HCT116 (cell line): ENCODE data around the gene SGMS1. TPM values are rescaled to one million over a fixed set of nuclear protein-coding genes. Genes with fewer than 3 reads are reported as not detected.
"Not testable (repeated sequence)": the region's sequence is repeated elsewhere in the genome, so short reads cannot be mapped to it uniquely, and the experiment has no call there.

Experiments used
- ATAC-seq: fragments of 200-7000 bp; cut with Tn5 transposase; 2 replicates; pipeline ENCODE4 v1.9.1; 2020; ENCODE audit warnings: mild to moderate bottlenecking, moderate library complexity
- BruUV-seq: library from RNA; stranded (reverse); fragments of 400-500 nt; replicated peaks from 2 replicates; lab custom pipeline; 2021; lab: Mats Ljungman, UMichigan
- CTCF ChIA-PET: fragments of 300-600 bp; sonication (Branson Sonifier 250); formaldehyde crosslinking; loops from one replicate; lab custom pipeline; 2021; ENCODE audit warnings: antibody characterized with exemption; lab: Charles Lee
- POLR2A ChIA-PET: fragments of 300-600, 350-600 bp; sonication (Branson Sonifier 250); formaldehyde crosslinking; loops from one replicate; lab custom pipeline; 2021; ENCODE audit warnings: antibody characterized with exemption; lab: Charles Lee
- RAD21 ChIA-PET, 2 experiments: fragments of 300-600 bp; sonication (Branson Sonifier 250); formaldehyde crosslinking; loops; one replicate each; lab custom pipeline; 2023; ENCODE audit warnings: low total read pairs in 2 of 2; ENCODE audit not compliant: uncharacterized antibody in 2 of 2, unreplicated experiment in 2 of 2, low non-redundant PET in 1 of 2; lab: Charles Lee
- DNase-seq: peaks from one replicate; pipeline ENCODE4 v3.0.0-alpha.2; 2010; ENCODE audit warnings: low read depth, low spot score
- H2AFZ ChIP-seq: fragments of 200-600 bp; shearing (Covaris generic), sonication (generic); 2 replicates; pipeline ENCODE4 v1.6.1; 2017; ENCODE audit warnings: low read depth, mixed run types, mixed read lengths, antibody characterized with exemption, low read length; ENCODE audit not compliant: poor library complexity, severe bottlenecking
- H3K27ac ChIP-seq: 2 replicates; pipeline ENCODE4 v1.5.1; 2012; ENCODE audit warnings: low read depth, low read length
- H3K27me3 ChIP-seq: fragments of 200-600 bp; sonication (generic); 2 replicates; pipeline ENCODE4 v1.6.1; 2016; ENCODE audit warnings: mixed run types, low read length, mixed read lengths; ENCODE audit not compliant: insufficient read depth
- H3K36me3 ChIP-seq, 2 experiments: fragments of 200-500 bp in 1 of 2; fragments of 200-600 bp in 1 of 2; sonication (Bioruptor generic) in 1 of 2; sonication (generic) in 1 of 2; 2 replicates each; pipeline versions ENCODE4 v1.5.1 to v1.6.1; 2014 to 2016; ENCODE audit warnings: low read length in 2 of 2, inconsistent platforms in 1 of 2, mixed read lengths in 1 of 2, mixed run types in 1 of 2; ENCODE audit not compliant: insufficient read depth in 2 of 2, control insufficient read depth in 1 of 2
- H3K4me1 ChIP-seq, 2 experiments: fragments of 200-600 bp in 1 of 2; sonication (generic) in 1 of 2; 2 replicates each; pipeline versions ENCODE4 v1.5.1 to v1.6.1; 2012 to 2017; ENCODE audit warnings: low read length in 2 of 2, inconsistent platforms in 1 of 2, mild to moderate bottlenecking in 1 of 2, mixed read lengths in 1 of 2, mixed run types in 1 of 2, moderate library complexity in 1 of 2; ENCODE audit not compliant: insufficient read depth in 2 of 2, control insufficient read depth in 1 of 2
- H3K4me2 ChIP-seq: fragments of 200-600 bp; sonication (generic); 2 replicates; pipeline ENCODE4 v1.6.1; 2017; ENCODE audit warnings: mixed run types, low read length, mixed read lengths
- H3K4me3 ChIP-seq, 2 experiments: fragments of 200-600 bp in 1 of 2; sonication (generic) in 1 of 2; replicated peaks in 1 of 2; 2 replicates each; pipeline ENCODE4 v1.5.1; 2011 to 2016; ENCODE audit warnings: low read length in 2 of 2, control low read depth in 1 of 2, low read depth in 1 of 2, mild to moderate bottlenecking in 1 of 2, mixed read lengths in 1 of 2, mixed run types in 1 of 2
- H3K79me2 ChIP-seq: fragments of 200-600 bp; sonication (generic); 2 replicates; pipeline ENCODE4 v1.6.1; 2017; ENCODE audit warnings: mild to moderate bottlenecking, mixed run types, low read length, moderate library complexity, mixed read lengths; ENCODE audit not compliant: insufficient read depth
- H3K9ac ChIP-seq: fragments of 200-600 bp; sonication (generic); 2 replicates; pipeline ENCODE4 v1.6.1; 2016; ENCODE audit warnings: low read length, mixed read lengths
- H3K9me2 ChIP-seq: fragments of 200-600 bp; sonication (generic), shearing (Covaris generic); 2 replicates; pipeline ENCODE4 v1.6.1; 2017; ENCODE audit warnings: mixed run types, mild to moderate bottlenecking, moderate library complexity; ENCODE audit not compliant: insufficient read depth
- H3K9me3 ChIP-seq, 2 experiments: fragments of 200-500 bp in 1 of 2; fragments of 200-600 bp in 1 of 2; sonication (Bioruptor generic) in 1 of 2; sonication (generic) in 1 of 2; 2 replicates each; pipeline ENCODE4 v1.6.1; 2014 to 2017; ENCODE audit warnings: low read length in 2 of 2, mixed read lengths in 2 of 2, inconsistent platforms in 1 of 2, low read depth in 1 of 2, mild to moderate bottlenecking in 1 of 2, mixed run types in 1 of 2, moderate library complexity in 1 of 2; ENCODE audit not compliant: control insufficient read depth in 1 of 2, insufficient read depth in 1 of 2
- H4K20me1 ChIP-seq: fragments of 200-600 bp; sonication (generic), shearing (Covaris generic); 2 replicates; pipeline ENCODE4 v1.6.1; 2017; ENCODE audit warnings: mixed run types, mild to moderate bottlenecking, moderate library complexity; ENCODE audit not compliant: insufficient read depth
- EZH2 ChIP-seq: fragments of 200-600 bp; sonication (generic); IDR thresholded peaks from 2 replicates; pipeline ENCODE4 v1.6.1; 2017; ENCODE audit warnings: antibody characterized with exemption, mixed run types
- EZH2phosphoT487 ChIP-seq: fragments of 200-600 bp; IDR thresholded peaks from 2 replicates; pipeline ENCODE4 v1.6.1; 2018; ENCODE audit warnings: antibody characterized with exemption, borderline replicate concordance
- REST ChIP-seq: IDR thresholded peaks from 2 replicates; pipeline ENCODE4 v1.6.1; 2012; ENCODE audit warnings: low read depth
- SIN3A ChIP-seq: IDR thresholded peaks from 2 replicates; pipeline ENCODE4 v1.6.1; 2012; ENCODE audit warnings: low read depth
- ZFX ChIP-seq: fragments of 450-650 bp; IDR thresholded peaks from 2 replicates; pipeline ENCODE4 v1.6.1; 2017
- ZNF274 ChIP-seq: fragments of 200-500 bp; sonication (Bioruptor generic); IDR thresholded peaks from 2 replicates; pipeline ENCODE4 v1.6.1; 2014; ENCODE audit warnings: mild to moderate bottlenecking, low read depth, low read length, inconsistent platforms
- intact Hi-C: fragments of 100-400 bp; cut with micrococcal nuclease; formaldehyde crosslinking; loops from 2 replicates; pipeline ENCODE4 v1.10.0; 2022
- total RNA-seq: library from RNA; stranded (reverse); gene quantifications from one replicate; pipeline ENCODE4 v1.2.1, GENCODE V29; 2021; ENCODE audit not compliant: unreplicated experiment
- TF ChIP-seq, protein P1 (sequence below): IDR thresholded peaks from 2 replicates; pipeline ENCODE4 v1.6.1; 2012
- TF ChIP-seq, protein P2 (sequence below): IDR thresholded peaks from 2 replicates; pipeline ENCODE4 v1.6.1; 2012
- TF ChIP-seq, protein P3 (sequence below), 3 experiments: fragments of 200-600 bp in 1 of 3; sonication (generic) in 1 of 3; IDR thresholded peaks in 2 of 3; conservative IDR thresholded peaks in 1 of 3; 2 replicates each; pipeline ENCODE4 v1.5.1; 2012 to 2017; ENCODE audit warnings: low read depth in 2 of 3, low read length in 2 of 3, antibody characterized with exemption in 1 of 3, borderline replicate concordance in 1 of 3, control low read depth in 1 of 3, mild to moderate bottlenecking in 1 of 3, mixed read lengths in 1 of 3, mixed run types in 1 of 3, moderate library complexity in 1 of 3; ENCODE audit not compliant: insufficient read depth in 1 of 3

Gene SGMS1
- total RNA-seq, 1 experiment from 2014 or later = 29.1 TPM

- ATAC-seq, POLR2A ChIA-PET, H2AFZ ChIP-seq, H3K36me3 ChIP-seq, H3K9me2 ChIP-seq, H3K4me1 ChIP-seq, H3K27ac ChIP-seq, H3K9ac ChIP-seq, BruUV-seq, H3K79me2 ChIP-seq, DNase-seq, H3K9me3 ChIP-seq, CTCF ChIA-PET, H3K27me3 ChIP-seq, H4K20me1 ChIP-seq, RAD21 ChIA-PET, H3K4me3 ChIP-seq, H3K4me2 ChIP-seq: not testable (repeated sequence)
- intact Hi-C loops = loop anchor here (5.0 kb wide), 1 partner anchor 58 kb away; no protein-coding TSS in a partner anchor
Observed at GRCh38 chr10:50364730-50365129, 259.0 kb downstream of the SGMS1 start.

GRCh38 chr10:50362547-50363125 is 261.1 kb downstream of the SGMS1 start:
- POLR2A ChIA-PET = no interaction called here
- RAD21 ChIA-PET = no interaction called here
- ATAC-seq = no peak
- intact Hi-C loops = no loop called here
- Histone ChIP-seq H3K9me3 (no peaks in the 10 kb centered on the region), H3K9me2 (no peaks in the 10 kb centered on the region), H3K4me2 (no peak overlapping the region), H4K20me1 (peaks cover 2% of the 10 kb centered on the region; the same call in 1 of the 2 replicates), H2AFZ (no peak overlapping the region), H3K4me1 (peaks cover 0 to 3% of the 10 kb centered on the region in 2 experiments; a peak in 1 of 4 replicates), H3K79me2 (no peaks in the 10 kb centered on the region; the same call in 1 of the 2 replicates), H3K36me3 (no peaks in the 10 kb centered on the region), H3K4me3 (no peak overlapping the region), H3K27ac (no peak overlapping the region), H3K9ac (no peak overlapping the region), H3K27me3 (no peaks in the 10 kb centered on the region)
- CTCF ChIA-PET = no interaction called here
- TF ChIP-seq EZH2 (no peak), SIN3A (no peak), ZFX (no peak), ZNF274 (no peak), REST (no peak), EZH2phosphoT487 (no peak)
- TF ChIP-seq, protein P1, sequence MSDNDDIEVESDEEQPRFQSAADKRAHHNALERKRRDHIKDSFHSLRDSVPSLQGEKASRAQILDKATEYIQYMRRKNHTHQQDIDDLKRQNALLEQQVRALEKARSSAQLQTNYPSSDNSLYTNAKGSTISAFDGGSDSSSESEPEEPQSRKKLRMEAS = no peak
- TF ChIP-seq, protein P2, sequence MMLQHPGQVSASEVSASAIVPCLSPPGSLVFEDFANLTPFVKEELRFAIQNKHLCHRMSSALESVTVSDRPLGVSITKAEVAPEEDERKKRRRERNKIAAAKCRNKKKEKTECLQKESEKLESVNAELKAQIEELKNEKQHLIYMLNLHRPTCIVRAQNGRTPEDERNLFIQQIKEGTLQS = no peak
- TF ChIP-seq, protein P3, sequence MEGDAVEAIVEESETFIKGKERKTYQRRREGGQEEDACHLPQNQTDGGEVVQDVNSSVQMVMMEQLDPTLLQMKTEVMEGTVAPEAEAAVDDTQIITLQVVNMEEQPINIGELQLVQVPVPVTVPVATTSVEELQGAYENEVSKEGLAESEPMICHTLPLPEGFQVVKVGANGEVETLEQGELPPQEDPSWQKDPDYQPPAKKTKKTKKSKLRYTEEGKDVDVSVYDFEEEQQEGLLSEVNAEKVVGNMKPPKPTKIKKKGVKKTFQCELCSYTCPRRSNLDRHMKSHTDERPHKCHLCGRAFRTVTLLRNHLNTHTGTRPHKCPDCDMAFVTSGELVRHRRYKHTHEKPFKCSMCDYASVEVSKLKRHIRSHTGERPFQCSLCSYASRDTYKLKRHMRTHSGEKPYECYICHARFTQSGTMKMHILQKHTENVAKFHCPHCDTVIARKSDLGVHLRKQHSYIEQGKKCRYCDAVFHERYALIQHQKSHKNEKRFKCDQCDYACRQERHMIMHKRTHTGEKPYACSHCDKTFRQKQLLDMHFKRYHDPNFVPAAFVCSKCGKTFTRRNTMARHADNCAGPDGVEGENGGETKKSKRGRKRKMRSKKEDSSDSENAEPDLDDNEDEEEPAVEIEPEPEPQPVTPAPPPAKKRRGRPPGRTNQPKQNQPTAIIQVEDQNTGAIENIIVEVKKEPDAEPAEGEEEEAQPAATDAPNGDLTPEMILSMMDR (IDR thresholded peaks at IDR 0.05 in 2 of 3, conservative IDR thresholded peaks at IDR 0.05 in 1 of 3; ENCODE audit: borderline replicate concordance in 1 of 3, insufficient read depth in 1 of 3, low read depth in 2 of 3, low read length in 2 of 3) = no peak
- no TSS peak for BruUV-seq
- no peak for DNase-seq
